ENCODE data around the gene LRRC42.

DNA sequence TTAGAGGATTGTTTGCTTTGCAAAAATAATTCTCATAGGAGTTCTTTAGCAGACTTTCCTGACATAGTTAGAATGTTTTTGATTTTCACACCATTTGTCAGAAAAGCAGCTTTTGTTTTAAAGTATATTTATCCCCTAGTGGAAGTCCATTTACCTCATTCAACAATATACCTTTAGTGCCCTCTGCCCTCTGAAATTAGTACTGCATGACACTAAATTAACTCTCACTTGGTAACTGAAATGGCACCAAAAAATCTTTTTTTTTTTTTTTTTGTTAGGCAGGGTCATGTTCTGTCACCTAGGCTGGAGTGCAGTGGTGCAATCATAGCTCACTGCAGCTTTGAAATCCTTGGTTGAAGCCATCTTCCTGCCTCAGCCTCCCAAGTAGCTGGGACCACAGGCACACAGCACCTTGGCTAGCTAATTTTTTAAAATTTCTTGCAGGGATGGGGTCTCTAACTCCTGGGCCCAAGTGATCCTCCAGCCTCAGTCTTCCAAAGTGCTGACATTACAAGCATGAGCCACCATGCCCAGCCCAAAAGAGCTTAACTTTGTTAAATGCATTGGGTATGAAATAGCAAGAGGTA lies 13.6 kb downstream of the LRRC42 start:
- TF ChIP-seq POLR2A (IDR thresholded peaks at IDR 0.05): no peak
- TF ChIP-seq, protein P1, sequence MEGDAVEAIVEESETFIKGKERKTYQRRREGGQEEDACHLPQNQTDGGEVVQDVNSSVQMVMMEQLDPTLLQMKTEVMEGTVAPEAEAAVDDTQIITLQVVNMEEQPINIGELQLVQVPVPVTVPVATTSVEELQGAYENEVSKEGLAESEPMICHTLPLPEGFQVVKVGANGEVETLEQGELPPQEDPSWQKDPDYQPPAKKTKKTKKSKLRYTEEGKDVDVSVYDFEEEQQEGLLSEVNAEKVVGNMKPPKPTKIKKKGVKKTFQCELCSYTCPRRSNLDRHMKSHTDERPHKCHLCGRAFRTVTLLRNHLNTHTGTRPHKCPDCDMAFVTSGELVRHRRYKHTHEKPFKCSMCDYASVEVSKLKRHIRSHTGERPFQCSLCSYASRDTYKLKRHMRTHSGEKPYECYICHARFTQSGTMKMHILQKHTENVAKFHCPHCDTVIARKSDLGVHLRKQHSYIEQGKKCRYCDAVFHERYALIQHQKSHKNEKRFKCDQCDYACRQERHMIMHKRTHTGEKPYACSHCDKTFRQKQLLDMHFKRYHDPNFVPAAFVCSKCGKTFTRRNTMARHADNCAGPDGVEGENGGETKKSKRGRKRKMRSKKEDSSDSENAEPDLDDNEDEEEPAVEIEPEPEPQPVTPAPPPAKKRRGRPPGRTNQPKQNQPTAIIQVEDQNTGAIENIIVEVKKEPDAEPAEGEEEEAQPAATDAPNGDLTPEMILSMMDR (IDR thresholded peaks at IDR 0.05): peak; percentile 30 to 47 (median 42)
